Hematopoietic multipotent progenitor cell treated with erythropoietin and hydrocortisone succinate and interleukin-3 and kit ligand, for 15 days (in vitro differentiated cells): ENCODE measurements around the gene TUBGCP2.
A peak's percentile ranks its signal among the peaks of the same experiment; 100 is the strongest.
"Not testable (repeated sequence)": the region's sequence is repeated elsewhere in the genome, so short reads cannot be mapped to it uniquely, and the experiment has no call there.

Experiments
- DNase-seq: peaks from one replicate; pipeline ENCODE4 v3.0.0-alpha.2; 2015; ENCODE audit warnings: low spot score

Gene TUBGCP2

GRCh38 chr10:133266056-133266795, 42.4 kb downstream of the TUBGCP2 start:
- DNase-seq = no peak

GRCh38 chr10:133265052-133265451, 43.6 kb downstream of the TUBGCP2 start:
- not testable (repeated sequence) for DNase-seq

- DNase-seq = no peak
Measured at GRCh38 chr10:133264461-133264860, 44.2 kb downstream of the TUBGCP2 start.

- DNase-seq = no peak
Measured at GRCh38 chr10:133263674-133264073, 45.0 kb downstream of the TUBGCP2 start.

- no peak for DNase-seq
Measured at GRCh38 chr10:133262696-133263095, 46.0 kb downstream of the TUBGCP2 start.

GRCh38 chr10:133261726-133262325, 46.8 kb downstream of the TUBGCP2 start:
- DNase-seq = peak; percentile 84

- DNase-seq = peak; percentile 75
Measured at GRCh38 chr10:133260895-133261725, 47.6 kb downstream of the TUBGCP2 start.

GRCh38 chr10:133259602-133259989, 49.1 kb downstream of the TUBGCP2 start:
- no peak for DNase-seq

- DNase-seq = no peak
Measured at GRCh38 chr10:133258818-133259601, 49.7 kb downstream of the TUBGCP2 start.

- peak; percentile 59 for DNase-seq
Measured at GRCh38 chr10:133258066-133258817, 50.4 kb downstream of the TUBGCP2 start.

- peak; percentile 49 for DNase-seq
Measured at GRCh38 chr10:133257489-133258065, 51.1 kb downstream of the TUBGCP2 start.

GRCh38 chr10:133255323-133255722, 53.3 kb downstream of the TUBGCP2 start:
- DNase-seq = no peak

GRCh38 chr10:133254421-133255120, 54.1 kb downstream of the TUBGCP2 start:
- DNase-seq = no peak

GRCh38 chr10:133253361-133253955, 55.2 kb downstream of the TUBGCP2 start:
- no peak for DNase-seq

- DNase-seq = no peak
Measured at GRCh38 chr10:133252223-133252552, 56.5 kb downstream of the TUBGCP2 start.

- peak; percentile 53 for DNase-seq
Measured at GRCh38 chr10:133251388-133252222, 57.1 kb downstream of the TUBGCP2 start.

- DNase-seq = no peak
Measured at GRCh38 chr10:133249975-133250754, 58.5 kb downstream of the TUBGCP2 start.

GRCh38 chr10:133249094-133249780, 59.4 kb downstream of the TUBGCP2 start:
- DNase-seq = no peak
